ENCODE measurements around the gene SLC4A4.

The SLC4A4 gene

GRCh38 chr4:71449040-71449439 is 110.2 kb downstream of the SLC4A4 start:
- no peak for TF ChIP-seq CTCF (IDR thresholded peaks at IDR 0.05; ENCODE audit: low read depth, low read length)
- Histone ChIP-seq H3K4me3 (ENCODE audit: low read depth, low read length) (no peak overlapping the region), H3K27ac (no peak overlapping the region), H3K36me3 (no peaks in the 10 kb centered on the region), H3K9me3 (ENCODE audit: severe bottlenecking) (no peaks in the 10 kb centered on the region), H3K27me3 (ENCODE audit: insufficient read depth, low read depth, severe bottlenecking) (no peaks in the 10 kb centered on the region)
- DNase-seq, result no peak

GRCh38 chr4:71449878-71450277 is 111.1 kb downstream of the SLC4A4 start:
- no peak overlapping the region for H3K4me3 ChIP-seq (ENCODE audit: low read depth, low read length)
- DNase-seq, result no peak
- no peak for TF ChIP-seq CTCF (IDR thresholded peaks at IDR 0.05; ENCODE audit: low read depth, low read length)
- H3K27me3 ChIP-seq (ENCODE audit: insufficient read depth, low read depth, severe bottlenecking), result no peaks in the 10 kb centered on the region
- H3K9me3 ChIP-seq (ENCODE audit: severe bottlenecking), result no peaks in the 10 kb centered on the region
- H3K36me3 ChIP-seq, result no peaks in the 10 kb centered on the region
- H3K27ac ChIP-seq, result no peak overlapping the region

- Histone ChIP-seq H3K4me3 (ENCODE audit: low read depth, low read length) (no peak overlapping the region), H3K27ac (no peak overlapping the region), H3K36me3 (no peaks in the 10 kb centered on the region), H3K9me3 (ENCODE audit: severe bottlenecking) (no peaks in the 10 kb centered on the region), H3K27me3 (ENCODE audit: insufficient read depth, low read depth, severe bottlenecking) (no peaks in the 10 kb centered on the region)
- no peak for DNase-seq
- no peak for TF ChIP-seq CTCF (IDR thresholded peaks at IDR 0.05; ENCODE audit: low read depth, low read length)
Measured at GRCh38 chr4:71453531-71453930, 114.7 kb downstream of the SLC4A4 start.

GRCh38 chr4:71456841-71457240 is 118.0 kb downstream of the SLC4A4 start:
- TF ChIP-seq CTCF (IDR thresholded peaks at IDR 0.05; ENCODE audit: low read depth, low read length), result no peak
- no peak overlapping the region for H3K27ac ChIP-seq
- no peak for DNase-seq

GRCh38 chr4:71460371-71460770 is 121.6 kb downstream of the SLC4A4 start:
- no peak overlapping the region for H3K27ac ChIP-seq
- H3K9me3 ChIP-seq (ENCODE audit: severe bottlenecking), result no peaks in the 10 kb centered on the region
- peak; percentile 10 for DNase-seq
- H3K4me3 ChIP-seq (ENCODE audit: low read depth, low read length), result no peak overlapping the region
- no peaks in the 10 kb centered on the region for H3K36me3 ChIP-seq
- TF ChIP-seq CTCF (IDR thresholded peaks at IDR 0.05; ENCODE audit: low read depth, low read length), result no peak
- no peaks in the 10 kb centered on the region for H3K27me3 ChIP-seq (ENCODE audit: insufficient read depth, low read depth, severe bottlenecking)

More at GRCh38 chr4:71456841-71457240, 118.0 kb downstream of the SLC4A4 start:
- Histone ChIP-seq H3K36me3 (no peaks in the 10 kb centered on the region), H3K9me3 (ENCODE audit: severe bottlenecking) (no peaks in the 10 kb centered on the region), H3K4me3 (ENCODE audit: low read depth, low read length) (no peak overlapping the region), H3K27me3 (ENCODE audit: insufficient read depth, low read depth, severe bottlenecking) (no peaks in the 10 kb centered on the region)

GRCh38 chr4:71461422-71461821 is 122.6 kb downstream of the SLC4A4 start:
- Histone ChIP-seq H3K9me3 (ENCODE audit: severe bottlenecking) (no peaks in the 10 kb centered on the region), H3K4me3 (ENCODE audit: low read depth, low read length) (no peak overlapping the region), H3K27me3 (ENCODE audit: insufficient read depth, low read depth, severe bottlenecking) (no peaks in the 10 kb centered on the region), H3K36me3 (no peaks in the 10 kb centered on the region), H3K27ac (no peak overlapping the region)
- no peak for DNase-seq
- no peak for TF ChIP-seq CTCF (IDR thresholded peaks at IDR 0.05; ENCODE audit: low read depth, low read length)

Data from WERI-Rb-1 (cell line).